NT2/D1 (cell line): ENCODE measurements around the gene KCNK2.

ENCODE experiments used
- SUZ12 ChIP-seq: IDR thresholded peaks from 2 replicates; pipeline ENCODE4 v1.6.1; 2011; ENCODE audit not compliant: insufficient read length, insufficient read depth; ENCODE audit errors: extremely low read depth
- YY1 ChIP-seq: IDR thresholded peaks from 2 replicates; pipeline ENCODE4 v1.6.1; 2011; ENCODE audit not compliant: insufficient read length, insufficient read depth
- ZNF274 ChIP-seq: IDR thresholded peaks from 2 replicates; pipeline ENCODE4 v1.6.1; 2011; ENCODE audit warnings: mild to moderate bottlenecking, low read depth, low read length

DNA sequence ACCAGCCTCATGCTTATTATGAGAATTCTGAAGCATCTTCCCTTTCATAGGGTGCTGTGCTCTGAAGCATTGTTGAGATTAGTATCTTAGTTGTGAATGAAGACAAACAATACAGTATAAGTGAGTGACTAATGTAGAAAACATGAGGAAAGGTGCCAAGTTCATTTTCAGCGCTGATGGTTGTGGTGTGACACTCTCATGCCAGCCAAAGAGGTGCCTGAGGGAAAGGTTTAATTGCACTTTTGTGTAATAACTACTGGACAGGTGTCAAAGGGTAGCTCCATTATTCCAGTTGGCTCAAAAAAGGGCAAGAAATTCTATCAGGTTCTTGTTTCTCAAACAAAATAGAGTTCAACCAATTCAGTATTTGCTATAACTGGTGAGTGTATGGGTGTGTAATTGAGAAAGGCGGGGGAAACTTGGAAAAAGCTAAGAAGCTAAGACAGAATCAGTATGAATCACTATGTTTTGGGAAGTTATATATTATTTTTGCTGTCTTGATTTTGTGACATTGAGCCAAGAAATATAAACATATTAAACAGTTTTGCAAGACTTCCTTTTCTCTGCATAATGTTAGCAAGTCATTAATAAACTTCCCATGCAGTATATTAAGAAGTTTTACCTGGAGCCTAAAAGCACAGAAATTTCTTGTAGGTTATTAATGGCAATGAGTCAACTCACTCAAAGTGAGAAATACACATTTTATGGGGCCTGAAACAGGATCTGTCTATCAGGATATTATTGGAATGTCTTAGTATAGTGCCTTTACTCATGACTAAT is 31.8 kb downstream of the KCNK2 start:
- TF ChIP-seq YY1: no peak
- TF ChIP-seq SUZ12: no peak
- TF ChIP-seq ZNF274: no peak
